Measurements from ENCODE around the gene PBX3.

The PBX3 gene

DNA sequence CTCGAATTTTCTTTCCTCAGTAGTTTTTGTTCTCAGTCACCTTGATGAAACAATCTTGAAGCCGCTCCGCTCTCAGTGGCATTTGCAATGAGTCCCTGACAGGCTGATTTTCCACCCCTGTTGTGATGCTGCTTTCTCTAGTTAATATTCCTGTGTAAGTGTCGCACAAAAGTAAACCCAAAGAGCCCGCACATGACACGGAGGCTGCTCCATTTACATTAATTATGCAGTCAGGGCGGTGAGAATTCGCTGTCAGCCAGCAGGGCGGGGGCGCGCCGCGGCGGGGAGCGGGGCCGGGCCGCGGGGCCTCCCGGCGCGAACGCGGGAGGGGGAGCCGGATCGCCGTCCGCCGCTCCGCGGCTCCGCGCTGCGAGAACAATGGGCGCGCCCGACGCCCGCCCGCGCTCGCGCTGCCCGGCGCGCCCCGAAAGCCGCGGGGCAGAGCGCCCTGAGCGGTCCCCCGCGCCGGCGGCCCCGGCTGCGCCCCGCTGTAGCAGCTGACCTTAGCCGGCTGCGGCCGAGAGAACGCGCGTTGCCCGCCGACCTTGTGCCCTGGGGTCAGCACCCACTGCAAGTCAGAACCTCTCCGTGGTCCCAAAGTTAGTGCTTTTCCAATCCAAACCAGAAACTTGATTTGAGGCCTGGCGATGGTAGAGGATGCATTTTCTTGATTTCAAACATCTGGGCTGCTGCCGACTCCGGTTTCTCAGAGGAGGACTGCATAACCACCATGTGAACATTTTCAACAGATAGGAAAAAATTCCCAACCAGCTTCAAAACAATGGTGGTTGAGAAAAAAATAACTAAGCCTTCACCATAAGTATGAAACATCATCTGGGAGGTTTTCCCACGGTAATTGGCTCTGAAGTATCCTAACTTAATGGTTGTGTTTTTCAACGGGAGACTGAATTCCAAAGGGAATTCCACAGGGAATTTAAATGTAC lies 142.6 kb downstream of the PBX3 start:
- Mint-ChIP-seq H3K4me3 (peak overlapping the region; percentile 86), H3K9me3 (no peaks in the 10 kb centered on the region), H3K27me3 (peaks cover 1% of the 10 kb centered on the region), H3K4me1 (peaks cover 11% of the 10 kb centered on the region), H3K27ac (no peak overlapping the region), H3K36me3 (no peaks in the 10 kb centered on the region)
- ATAC-seq (ENCODE audit: low read depth) (peak; percentile 88), DNase-seq (ENCODE audit: low spot score in 2 of 2) (peak; percentile 32 to 52)

DNA sequence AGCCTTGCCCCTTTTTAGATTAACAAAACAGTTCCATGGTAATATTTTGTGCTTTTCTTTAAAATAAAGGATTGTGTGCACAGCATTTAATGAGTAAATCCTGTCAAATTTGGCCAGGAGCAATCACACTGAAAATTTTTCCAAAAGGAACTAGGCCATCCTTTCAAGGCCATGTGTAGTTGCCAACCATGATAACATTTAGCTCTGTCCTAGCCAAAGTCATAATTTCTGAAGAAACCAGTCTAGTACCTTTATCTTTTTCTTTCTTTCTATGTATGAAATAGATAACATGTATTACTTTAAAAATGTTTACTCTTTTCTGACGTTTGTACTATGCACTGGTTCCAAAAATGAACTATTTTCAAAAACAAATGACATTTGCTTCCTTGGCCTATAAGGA lies 143.7 kb downstream of the PBX3 start:
- Mint-ChIP-seq H3K4me1 (peaks cover 7% of the 10 kb centered on the region), H3K27me3 (peaks cover 1% of the 10 kb centered on the region), H3K36me3 (no peaks in the 10 kb centered on the region), H3K9me3 (no peaks in the 10 kb centered on the region), H3K27ac (no peak overlapping the region), H3K4me3 (no peak overlapping the region)
- DNase-seq (ENCODE audit: low spot score in 2 of 2), result no peak
- no peak for ATAC-seq (ENCODE audit: low read depth)

DNA sequence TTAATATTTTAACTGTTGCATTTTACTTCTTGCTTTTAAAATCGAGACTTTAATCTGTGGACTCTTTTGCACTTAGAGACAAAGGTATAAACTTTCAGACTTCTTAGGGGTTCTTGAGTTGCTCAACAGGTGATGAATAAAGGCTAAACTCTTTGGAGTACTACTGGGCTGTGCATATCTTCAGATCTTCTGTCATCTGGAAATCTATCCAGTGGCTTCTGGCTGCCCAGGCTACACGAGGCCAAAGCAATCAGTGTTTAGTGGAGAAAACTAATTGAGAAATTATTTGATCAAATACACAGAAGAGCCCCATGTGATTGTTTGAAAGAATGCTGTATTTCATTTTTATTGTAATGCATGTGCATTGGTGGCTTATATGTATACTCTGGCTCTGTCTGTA lies 146.1 kb downstream of the PBX3 start:
- Mint-ChIP-seq H3K4me1 (peaks cover 4% of the 10 kb centered on the region), H3K27ac (no peak overlapping the region), H3K4me3 (no peak overlapping the region), H3K9me3 (no peaks in the 10 kb centered on the region), H3K27me3 (peaks cover 1% of the 10 kb centered on the region), H3K36me3 (no peaks in the 10 kb centered on the region)
- DNase-seq (ENCODE audit: low spot score in 2 of 2) (no peak), ATAC-seq (ENCODE audit: low read depth) (no peak)

DNA sequence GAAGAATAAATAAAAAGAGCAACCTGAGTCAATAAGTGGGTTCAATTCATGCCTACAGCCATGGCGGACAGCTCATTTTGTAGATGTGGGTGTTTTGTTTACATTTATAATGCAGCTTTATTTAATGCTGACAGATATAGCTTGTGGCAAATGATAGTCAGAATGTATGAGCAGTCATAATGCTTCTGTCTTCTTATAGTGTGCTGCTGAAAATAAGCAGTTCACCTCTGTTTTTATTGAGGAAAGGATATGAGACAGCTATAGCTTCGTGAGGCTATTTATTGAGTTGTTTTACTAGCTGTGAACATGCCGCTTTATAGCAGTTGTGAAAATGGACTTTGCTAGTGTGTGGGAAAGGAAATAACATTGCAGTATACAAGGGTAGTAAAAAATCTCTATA lies 147.4 kb downstream of the PBX3 start:
- H3K9me3 Mint-ChIP-seq, result no peaks in the 10 kb centered on the region
- no peak for DNase-seq (ENCODE audit: low spot score in 2 of 2)
- peaks cover 1% of the 10 kb centered on the region for H3K27me3 Mint-ChIP-seq
- H3K27ac Mint-ChIP-seq, result no peak overlapping the region
- H3K4me1 Mint-ChIP-seq, result no peaks in the 10 kb centered on the region
- H3K4me3 Mint-ChIP-seq, result no peak overlapping the region
- ATAC-seq (ENCODE audit: low read depth), result no peak
- H3K36me3 Mint-ChIP-seq, result no peaks in the 10 kb centered on the region

DNA sequence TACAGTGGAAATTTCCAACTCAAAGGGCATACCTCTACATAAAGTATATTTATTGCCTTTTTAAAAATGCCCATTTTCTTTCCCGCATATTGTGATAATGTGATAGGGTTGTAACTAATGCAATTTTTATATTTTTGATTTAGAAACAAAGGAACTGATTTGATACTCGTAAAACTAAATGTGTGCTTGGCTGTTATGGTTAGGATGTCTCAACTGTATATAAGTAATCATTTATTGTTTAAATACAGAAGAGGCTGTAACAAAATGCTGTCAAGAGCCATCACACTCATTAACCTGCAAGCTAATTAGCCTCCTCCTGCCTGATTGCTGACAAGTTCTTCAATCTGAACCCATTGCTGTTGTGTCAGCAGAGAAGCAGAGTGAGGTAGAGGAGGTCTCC lies 149.2 kb downstream of the PBX3 start:
- no peaks in the 10 kb centered on the region for H3K9me3 Mint-ChIP-seq
- no peak for ATAC-seq (ENCODE audit: low read depth)

DNA sequence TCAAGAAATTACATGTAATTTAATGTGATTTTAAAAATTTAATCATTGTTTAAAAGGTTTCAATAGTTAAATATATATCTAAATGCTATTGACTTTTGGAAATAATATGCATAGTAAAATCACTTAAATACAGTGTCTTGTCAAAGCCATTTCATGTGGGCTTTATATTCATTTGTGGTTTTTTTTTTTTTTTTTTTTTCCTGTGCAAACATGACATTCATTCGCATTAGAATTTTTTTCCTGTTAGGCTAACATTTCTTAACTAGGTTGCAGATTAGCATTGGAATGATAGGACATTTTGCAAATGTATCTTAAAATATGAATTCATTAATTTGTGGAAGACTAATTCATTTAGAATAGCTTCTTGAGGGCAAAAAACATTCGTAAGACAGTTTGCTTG lies 149.8 kb downstream of the PBX3 start:
- Mint-ChIP-seq H3K4me1 (no peaks in the 10 kb centered on the region), H3K9me3 (no peaks in the 10 kb centered on the region), H3K27ac (no peak overlapping the region), H3K27me3 (no peaks in the 10 kb centered on the region), H3K36me3 (no peaks in the 10 kb centered on the region), H3K4me3 (no peak overlapping the region)
- ATAC-seq (ENCODE audit: low read depth) (no peak), DNase-seq (ENCODE audit: low spot score in 2 of 2) (no peak)

More for the DNA sequence above, 149.2 kb downstream of the PBX3 start:
- no peaks in the 10 kb centered on the region for H3K4me1 Mint-ChIP-seq
- H3K4me3 Mint-ChIP-seq, result no peak overlapping the region
- no peaks in the 10 kb centered on the region for H3K27me3 Mint-ChIP-seq
- no peak for DNase-seq (ENCODE audit: low spot score in 2 of 2)
- H3K36me3 Mint-ChIP-seq, result no peaks in the 10 kb centered on the region
- no peak overlapping the region for H3K27ac Mint-ChIP-seq

DNA sequence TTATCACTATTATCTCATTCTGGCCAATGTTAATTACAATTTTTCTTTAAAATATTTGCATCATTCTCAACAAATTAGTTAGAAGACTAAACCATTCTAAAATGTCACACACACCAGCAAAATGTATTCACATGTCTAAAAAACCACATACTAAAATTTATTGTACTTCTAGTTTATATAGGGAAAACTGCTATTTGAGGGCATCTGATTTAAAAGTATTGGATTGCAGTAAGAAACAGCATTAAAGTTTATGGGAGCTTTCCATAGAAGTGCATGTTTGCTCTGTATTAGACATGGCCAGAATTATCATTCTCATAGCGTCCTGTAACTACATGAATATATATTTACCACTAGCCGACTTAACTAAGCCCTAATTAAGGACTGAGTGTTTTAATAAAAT lies 150.3 kb downstream of the PBX3 start:
- Mint-ChIP-seq H3K36me3 (no peaks in the 10 kb centered on the region), H3K9me3 (no peaks in the 10 kb centered on the region), H3K27ac (no peak overlapping the region), H3K4me3 (no peak overlapping the region), H3K4me1 (no peaks in the 10 kb centered on the region), H3K27me3 (no peaks in the 10 kb centered on the region)
- ATAC-seq (ENCODE audit: low read depth), result no peak
- DNase-seq (ENCODE audit: low spot score in 2 of 2), result no peak

DNA sequence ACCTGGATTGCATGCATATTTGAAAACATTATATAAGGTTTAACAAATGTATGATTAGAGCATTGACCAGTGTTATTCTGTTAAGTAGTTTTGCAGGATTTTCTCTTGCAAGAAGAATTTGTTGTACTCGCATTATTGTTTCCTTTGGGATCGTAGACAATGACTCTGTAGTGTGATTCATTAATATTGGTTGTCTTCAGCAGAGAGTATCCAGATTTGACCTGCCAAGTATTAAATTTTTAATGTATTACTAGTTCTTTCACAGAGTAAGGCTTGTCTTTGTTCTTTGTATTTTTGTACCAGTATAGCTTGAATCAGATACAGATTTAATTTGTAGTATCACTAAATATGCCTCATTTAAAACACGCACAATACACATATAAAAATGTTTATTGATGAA lies 155.0 kb downstream of the PBX3 start:
- H3K27ac Mint-ChIP-seq, result no peak overlapping the region
- H3K36me3 Mint-ChIP-seq, result peaks cover 2% of the 10 kb centered on the region
- ATAC-seq (ENCODE audit: low read depth), result no peak
- no peak overlapping the region for H3K4me3 Mint-ChIP-seq
- no peaks in the 10 kb centered on the region for H3K27me3 Mint-ChIP-seq
- H3K4me1 Mint-ChIP-seq, result peaks cover 8% of the 10 kb centered on the region
- no peaks in the 10 kb centered on the region for H3K9me3 Mint-ChIP-seq
- DNase-seq (ENCODE audit: low spot score in 2 of 2), result no peak

DNA sequence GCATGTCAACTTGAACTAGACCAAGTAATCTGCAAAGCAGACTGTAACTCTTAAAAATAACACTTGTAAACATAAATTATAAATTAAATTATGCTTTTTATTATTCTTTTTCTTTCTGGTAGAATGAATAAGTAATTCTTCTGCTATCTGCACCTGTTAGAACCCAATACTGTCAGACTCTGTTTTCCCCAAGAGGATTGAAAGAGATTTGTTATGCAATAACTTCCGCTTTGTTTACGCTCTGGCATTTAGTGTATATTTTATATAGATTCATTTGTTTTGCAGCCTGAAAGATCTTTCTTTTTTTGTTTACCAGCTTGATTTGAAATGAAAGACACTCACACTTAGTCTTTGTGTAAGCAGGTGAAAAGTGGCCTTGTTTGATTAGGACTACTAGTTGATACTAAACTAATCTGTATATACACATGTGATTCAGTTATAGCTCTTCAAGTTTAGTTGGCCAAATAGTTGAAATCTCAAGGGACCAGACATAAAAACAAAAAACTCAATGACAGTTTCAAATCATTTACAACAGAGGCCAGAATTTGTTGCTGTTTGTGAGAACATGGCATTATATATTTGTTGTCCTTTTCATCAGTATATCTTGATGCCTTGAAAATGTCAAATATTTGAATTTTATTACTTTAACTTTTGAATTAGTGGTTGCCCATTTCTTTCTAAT lies 155.8 kb downstream of the PBX3 start:
- H3K4me1 Mint-ChIP-seq, result peaks cover 8% of the 10 kb centered on the region
- no peaks in the 10 kb centered on the region for H3K9me3 Mint-ChIP-seq
- no peak overlapping the region for H3K27ac Mint-ChIP-seq
- ATAC-seq (ENCODE audit: low read depth), result no peak
- no peaks in the 10 kb centered on the region for H3K27me3 Mint-ChIP-seq
- no peak overlapping the region for H3K4me3 Mint-ChIP-seq
- DNase-seq (ENCODE audit: low spot score in 2 of 2), result no peak
- peaks cover 2% of the 10 kb centered on the region for H3K36me3 Mint-ChIP-seq

DNA sequence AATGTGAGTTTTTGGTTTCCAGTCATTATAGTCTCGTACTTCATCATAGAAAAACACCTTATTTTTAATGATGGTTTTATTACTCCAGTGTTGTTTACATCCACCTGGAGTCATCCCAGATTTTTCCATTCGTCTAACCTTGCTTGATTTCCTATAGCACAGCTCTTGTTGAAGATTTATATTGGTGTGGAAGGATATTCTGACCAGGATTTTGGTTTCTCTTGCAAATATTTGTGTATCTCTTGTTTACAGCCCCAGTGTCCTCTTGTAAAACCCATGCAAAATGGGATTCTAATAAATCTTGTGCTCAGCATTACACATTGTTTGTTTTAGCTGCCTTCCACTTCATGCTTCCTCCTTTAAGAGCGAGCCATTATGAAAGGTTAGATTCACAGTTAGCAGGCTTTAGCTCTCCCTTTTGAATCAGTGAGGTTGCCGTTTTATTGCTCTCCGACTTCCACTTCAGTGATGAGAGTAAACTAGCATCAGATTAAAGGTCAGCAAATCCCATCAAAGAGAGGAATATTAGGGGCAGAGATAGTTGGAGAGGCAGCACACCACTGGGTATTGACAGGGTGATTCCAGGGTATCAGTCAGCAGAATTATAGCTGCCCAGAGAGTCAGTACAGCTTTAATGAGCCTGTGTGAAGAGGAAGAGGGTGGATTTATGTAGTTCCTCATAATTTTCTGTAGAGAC lies 157.1 kb downstream of the PBX3 start:
- ATAC-seq (ENCODE audit: low read depth) (no peak), DNase-seq (ENCODE audit: low spot score in 2 of 2) (no peak)
- peaks cover 2% of the 10 kb centered on the region for H3K36me3 Mint-ChIP-seq
- H3K9me3 Mint-ChIP-seq, result no peaks in the 10 kb centered on the region
- H3K4me3 Mint-ChIP-seq, result no peak overlapping the region
- H3K4me1 Mint-ChIP-seq, result peaks cover 10% of the 10 kb centered on the region
- no peaks in the 10 kb centered on the region for H3K27me3 Mint-ChIP-seq
- no peak overlapping the region for H3K27ac Mint-ChIP-seq

DNA sequence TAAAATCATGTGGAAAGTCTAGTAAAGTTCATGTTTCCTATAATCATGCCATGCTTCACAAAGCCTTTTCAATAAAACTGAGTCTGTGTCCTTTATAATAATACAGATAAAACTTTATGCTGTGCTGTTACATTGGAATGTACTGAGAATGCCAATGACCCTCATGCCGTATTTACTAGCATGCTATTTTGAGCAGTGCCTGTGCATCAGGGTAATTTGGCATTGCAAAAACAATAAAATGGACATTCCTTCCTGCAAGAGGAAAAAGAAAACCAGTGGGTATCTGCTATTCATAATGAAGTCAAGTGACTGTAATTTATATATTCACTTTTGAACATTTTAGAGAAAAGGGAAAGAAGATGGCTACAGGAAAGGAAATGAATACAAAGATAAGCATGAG lies 159.0 kb downstream of the PBX3 start:
- ATAC-seq (ENCODE audit: low read depth), result no peak
- Mint-ChIP-seq H3K4me1 (peaks cover 10% of the 10 kb centered on the region), H3K36me3 (peaks cover 2% of the 10 kb centered on the region), H3K27ac (no peak overlapping the region), H3K4me3 (no peak overlapping the region), H3K27me3 (no peaks in the 10 kb centered on the region), H3K9me3 (no peaks in the 10 kb centered on the region)
- no peak for DNase-seq (ENCODE audit: low spot score in 2 of 2)

DNA sequence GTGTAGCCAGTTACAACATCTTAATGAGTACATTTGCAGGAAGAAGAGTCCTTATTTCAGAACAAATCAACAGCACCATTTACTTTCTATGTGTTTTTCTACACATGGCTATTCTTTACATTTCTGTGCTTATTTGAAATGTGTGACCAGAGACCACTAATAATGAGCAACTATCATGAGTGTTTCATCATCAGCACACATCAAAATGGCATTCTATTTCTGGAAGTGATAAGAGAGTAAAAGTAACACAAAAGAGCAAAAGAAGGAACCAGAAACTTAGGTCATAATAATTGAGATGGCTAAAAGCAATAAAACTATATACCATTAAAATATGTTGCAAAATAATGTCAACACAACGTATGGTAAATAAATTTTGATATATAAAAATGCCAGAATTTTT lies 159.7 kb downstream of the PBX3 start:
- no peak overlapping the region for H3K4me3 Mint-ChIP-seq
- no peaks in the 10 kb centered on the region for H3K27me3 Mint-ChIP-seq
- peaks cover 10% of the 10 kb centered on the region for H3K4me1 Mint-ChIP-seq
- no peaks in the 10 kb centered on the region for H3K9me3 Mint-ChIP-seq
- no peak overlapping the region for H3K27ac Mint-ChIP-seq
- H3K36me3 Mint-ChIP-seq, result peaks cover 2% of the 10 kb centered on the region
- ATAC-seq (ENCODE audit: low read depth) (no peak), DNase-seq (ENCODE audit: low spot score in 2 of 2) (no peak)

DNA sequence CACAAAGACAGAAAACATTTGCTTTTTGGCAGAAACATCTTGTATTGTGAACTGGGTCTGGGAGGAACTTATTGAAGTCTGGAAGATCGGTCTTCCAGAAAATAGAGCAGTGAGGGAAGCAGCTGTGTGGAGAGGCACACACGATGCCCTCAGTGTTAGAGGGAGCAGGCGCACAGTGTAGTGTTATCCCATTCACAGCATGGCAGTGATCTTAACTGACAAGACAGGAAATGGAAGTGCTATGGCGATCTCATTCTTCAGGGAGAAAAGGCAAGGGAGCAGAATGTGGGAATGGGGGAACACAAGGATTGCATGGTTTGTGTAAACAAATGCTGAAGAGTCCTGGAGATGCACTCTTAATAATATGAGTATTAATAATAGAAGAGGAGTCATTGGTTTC lies 161.0 kb downstream of the PBX3 start:
- Mint-ChIP-seq H3K27me3 (no peaks in the 10 kb centered on the region), H3K36me3 (peaks cover 2% of the 10 kb centered on the region), H3K4me3 (no peak overlapping the region), H3K27ac (no peak overlapping the region), H3K4me1 (peaks cover 10% of the 10 kb centered on the region), H3K9me3 (no peaks in the 10 kb centered on the region)
- DNase-seq (ENCODE audit: low spot score in 2 of 2), result no peak
- no peak for ATAC-seq (ENCODE audit: low read depth)

DNA sequence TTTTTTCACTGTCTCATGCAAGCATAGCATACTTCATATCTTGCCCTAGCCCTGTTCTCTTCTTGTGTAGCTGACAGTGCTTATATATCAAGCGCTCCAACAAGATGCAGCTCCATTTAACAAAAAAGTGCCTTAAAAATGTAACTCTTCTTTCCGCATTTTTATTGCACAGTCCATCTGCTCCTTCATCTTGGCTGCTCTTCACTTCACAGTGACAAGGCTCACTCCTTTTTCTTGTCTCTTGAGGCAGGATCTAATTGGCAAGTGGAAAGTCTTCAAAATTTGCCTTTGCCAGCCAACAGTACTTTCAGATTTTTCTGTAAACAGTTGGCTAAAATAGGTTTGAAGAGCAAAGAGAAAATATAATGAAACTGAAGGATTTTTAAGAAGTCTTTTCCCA lies 161.8 kb downstream of the PBX3 start:
- Mint-ChIP-seq H3K27ac (no peak overlapping the region), H3K9me3 (no peaks in the 10 kb centered on the region), H3K36me3 (peaks cover 2% of the 10 kb centered on the region), H3K4me3 (no peak overlapping the region), H3K27me3 (no peaks in the 10 kb centered on the region), H3K4me1 (peaks cover 10% of the 10 kb centered on the region)
- ATAC-seq (ENCODE audit: low read depth), result no peak
- no peak for DNase-seq (ENCODE audit: low spot score in 2 of 2)

Measured in memory B cell (primary cell).